Neural cell (in vitro differentiated cells): Measurements from ENCODE around the gene SPTBN1. TPM values are rescaled to one million over a fixed set of nuclear protein-coding genes. Genes with fewer than 3 reads are reported as not detected.

Source experiments
- H2AFZ ChIP-seq: fragments of 200-600, 300-800 bp; sonication (generic), shearing (Covaris generic); 2 replicates; pipeline ENCODE4 v1.6.0; 2014; ENCODE audit warnings: low read depth, mild to moderate bottlenecking, antibody characterized with exemption, low read length, moderate library complexity
- H3F3A ChIP-seq: fragments of 200-600 bp; shearing (Covaris generic); 2 replicates; pipeline ENCODE4 v1.6.1; 2016; ENCODE audit warnings: mild to moderate bottlenecking, moderate library complexity, mixed read lengths, antibody characterized with exemption, low read length; ENCODE audit not compliant: insufficient read depth, poor library complexity, severe bottlenecking
- H3K27ac ChIP-seq: fragments of 200-600, 300-800 bp; sonication (generic), shearing (Covaris generic); 2 replicates; pipeline ENCODE4 v1.5.1; 2014; ENCODE audit warnings: mild to moderate bottlenecking, low read length, moderate library complexity
- H3K27me3 ChIP-seq: fragments of 300-800, 200-600 bp; sonication (generic), shearing (Covaris generic); 2 replicates; pipeline ENCODE4 v1.6.0; 2014; ENCODE audit warnings: mild to moderate bottlenecking, low read depth, low read length, moderate library complexity; ENCODE audit not compliant: insufficient read depth
- H3K36me3 ChIP-seq: fragments of 300-800, 200-600 bp; sonication (generic), shearing (Covaris generic); 2 replicates; pipeline ENCODE4 v1.5.1; 2014; ENCODE audit warnings: mild to moderate bottlenecking, antibody characterized with exemption, low read length, moderate library complexity; ENCODE audit not compliant: insufficient read depth
- H3K4me2 ChIP-seq: fragments of 300-800, 200-600 bp; sonication (generic), shearing (Covaris generic); 2 replicates; pipeline ENCODE4 v1.6.0; 2014; ENCODE audit warnings: mild to moderate bottlenecking, low read length
- H3K4me3 ChIP-seq: fragments of 300-800, 200-600 bp; sonication (generic), shearing (Covaris generic); 2 replicates; pipeline ENCODE4 v1.5.1; 2014; ENCODE audit warnings: mild to moderate bottlenecking, low read length, moderate library complexity
- H3K79me2 ChIP-seq: fragments of 200-600 bp; shearing (Covaris generic); replicated peaks from 2 replicates; pipeline ENCODE4 v1.6.0; 2014; ENCODE audit warnings: mild to moderate bottlenecking, low read length, moderate library complexity; ENCODE audit not compliant: insufficient read depth
- H3K9ac ChIP-seq: fragments of 300-800, 200-600 bp; sonication (generic), shearing (Covaris generic); 2 replicates; pipeline ENCODE4 v1.6.1; 2016; ENCODE audit warnings: mild to moderate bottlenecking, low read length, mixed read lengths
- H3K9me2 ChIP-seq: fragments of 200-600 bp; shearing (Covaris generic); 2 replicates; pipeline ENCODE4 v1.6.1; 2016; ENCODE audit warnings: mild to moderate bottlenecking, low read length, mixed read lengths; ENCODE audit not compliant: insufficient read depth
- H3K9me3 ChIP-seq: fragments of 200-600, 300-800 bp; sonication (generic), shearing (Covaris generic); 2 replicates; pipeline ENCODE4 v1.6.1; 2016; ENCODE audit warnings: mild to moderate bottlenecking, mixed run types, low read length, moderate library complexity, mixed read lengths
- H4K20me1 ChIP-seq: fragments of 200-600 bp; shearing (Covaris generic); 2 replicates; pipeline ENCODE4 v1.6.1; 2016; ENCODE audit warnings: mild to moderate bottlenecking, mixed run types; ENCODE audit not compliant: insufficient read depth
- EP300 ChIP-seq: fragments of 450-650 bp; conservative IDR thresholded peaks from 2 replicates; pipeline ENCODE4 v1.6.1; 2014; ENCODE audit warnings: antibody characterized with exemption, mild to moderate bottlenecking, moderate library complexity; ENCODE audit not compliant: poor library complexity, severe bottlenecking
- EZH2 ChIP-seq: fragments of 200-600, 300-800 bp; shearing (Covaris generic), sonication (generic); IDR thresholded peaks from 2 replicates; pipeline ENCODE4 v1.6.1; 2014; ENCODE audit warnings: antibody characterized with exemption, low read length, borderline replicate concordance, mild to moderate bottlenecking; ENCODE audit not compliant: insufficient read depth, poor library complexity, severe bottlenecking
- MXI1 ChIP-seq: fragments of 450-650 bp; conservative IDR thresholded peaks from 2 replicates; pipeline ENCODE4 v1.6.1; 2014; ENCODE audit warnings: antibody characterized with exemption, mild to moderate bottlenecking; ENCODE audit not compliant: poor library complexity, severe bottlenecking
- POLR2AphosphoS5 ChIP-seq: IDR thresholded peaks from 2 replicates; pipeline ENCODE4 v1.6.1; 2012
- RAD21 ChIP-seq: fragments of 450-650 bp; conservative IDR thresholded peaks from 2 replicates; pipeline ENCODE4 v1.6.1; 2014; ENCODE audit warnings: antibody characterized with exemption, mild to moderate bottlenecking, moderate library complexity
- SMC3 ChIP-seq: fragments of 450-650 bp; conservative IDR thresholded peaks from 2 replicates; pipeline ENCODE4 v1.6.1; 2014; ENCODE audit warnings: antibody characterized with exemption, mild to moderate bottlenecking, moderate library complexity; ENCODE audit not compliant: poor library complexity
- TAF1 ChIP-seq: IDR thresholded peaks from 2 replicates; pipeline ENCODE4 v1.6.1; 2012; ENCODE audit warnings: low read depth
- polyA plus RNA-seq: library from polyadenylated mRNA; depleted of rRNA; stranded (reverse); fragments of >200 nt; gene quantifications from 2 replicates; pipeline ENCODE4 v1.2.3, GENCODE V29; 2014
- TF ChIP-seq, protein P1 (sequence below): fragments of 450-650 bp; IDR thresholded peaks from 2 replicates; pipeline ENCODE4 v1.5.1; 2014; ENCODE audit warnings: antibody characterized with exemption, mild to moderate bottlenecking, moderate library complexity; ENCODE audit not compliant: poor library complexity, severe bottlenecking
- TF ChIP-seq, protein P2 (sequence below): IDR thresholded peaks from 2 replicates; pipeline ENCODE4 v1.6.1; 2012; ENCODE audit warnings: borderline replicate concordance

The SPTBN1 gene
- polyA plus RNA-seq, 1 donor from 2014 or later = 92.1 TPM

DNA sequence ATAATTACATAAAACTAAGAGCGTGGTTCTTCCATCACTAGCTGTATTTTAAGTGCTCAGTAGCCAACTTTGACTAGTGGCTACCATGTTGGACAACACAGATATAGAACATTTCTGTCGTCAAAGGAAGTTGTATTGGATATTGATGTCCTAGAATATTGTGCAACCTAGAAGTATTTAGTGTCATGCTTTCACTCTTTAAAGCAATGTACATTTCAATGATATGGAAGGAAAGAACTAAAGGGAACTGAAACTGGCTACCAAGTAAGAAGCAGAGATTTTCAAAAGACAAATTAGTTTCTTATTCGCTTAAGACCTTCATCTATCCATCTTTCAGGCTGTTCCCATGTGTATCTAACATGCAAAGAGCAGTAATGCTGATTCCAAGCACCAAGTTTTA lies 182.0 kb downstream of the SPTBN1 start (continued):
- TF ChIP-seq, protein P1, sequence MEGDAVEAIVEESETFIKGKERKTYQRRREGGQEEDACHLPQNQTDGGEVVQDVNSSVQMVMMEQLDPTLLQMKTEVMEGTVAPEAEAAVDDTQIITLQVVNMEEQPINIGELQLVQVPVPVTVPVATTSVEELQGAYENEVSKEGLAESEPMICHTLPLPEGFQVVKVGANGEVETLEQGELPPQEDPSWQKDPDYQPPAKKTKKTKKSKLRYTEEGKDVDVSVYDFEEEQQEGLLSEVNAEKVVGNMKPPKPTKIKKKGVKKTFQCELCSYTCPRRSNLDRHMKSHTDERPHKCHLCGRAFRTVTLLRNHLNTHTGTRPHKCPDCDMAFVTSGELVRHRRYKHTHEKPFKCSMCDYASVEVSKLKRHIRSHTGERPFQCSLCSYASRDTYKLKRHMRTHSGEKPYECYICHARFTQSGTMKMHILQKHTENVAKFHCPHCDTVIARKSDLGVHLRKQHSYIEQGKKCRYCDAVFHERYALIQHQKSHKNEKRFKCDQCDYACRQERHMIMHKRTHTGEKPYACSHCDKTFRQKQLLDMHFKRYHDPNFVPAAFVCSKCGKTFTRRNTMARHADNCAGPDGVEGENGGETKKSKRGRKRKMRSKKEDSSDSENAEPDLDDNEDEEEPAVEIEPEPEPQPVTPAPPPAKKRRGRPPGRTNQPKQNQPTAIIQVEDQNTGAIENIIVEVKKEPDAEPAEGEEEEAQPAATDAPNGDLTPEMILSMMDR = no peak

DNA sequence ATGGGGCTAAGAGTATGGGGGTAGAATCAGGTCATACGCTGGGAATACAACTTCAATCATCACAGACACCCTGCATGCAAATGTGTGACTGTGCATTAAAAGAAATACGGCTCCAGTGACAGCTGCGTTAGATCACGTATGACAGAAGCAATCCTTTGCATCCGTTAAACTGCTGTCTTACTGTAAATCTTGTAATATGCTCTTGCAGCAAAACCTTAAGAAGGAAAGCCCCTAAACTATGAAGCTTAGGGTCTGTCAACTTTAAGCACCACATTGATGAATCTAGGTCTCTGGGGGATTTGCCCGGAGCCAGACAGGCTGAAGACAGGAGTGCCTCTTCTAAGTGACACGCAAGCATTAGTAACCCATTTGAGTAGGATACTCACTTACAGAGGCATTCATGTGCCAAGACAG lies 182.7 kb downstream of the SPTBN1 start:
- Histone ChIP-seq H4K20me1 (peaks cover 4% of the 10 kb centered on the region), H3K9me2 (no peaks in the 10 kb centered on the region), H3F3A (no peaks in the 10 kb centered on the region), H3K27ac (peak overlapping the region; percentile 5), H3K9ac (no peak overlapping the region), H3K36me3 (peaks cover 10% of the 10 kb centered on the region), H3K27me3 (no peaks in the 10 kb centered on the region), H3K4me2 (no peak overlapping the region), H2AFZ (no peak overlapping the region), H3K4me3 (no peak overlapping the region), H3K9me3 (no peaks in the 10 kb centered on the region), H3K79me2 (no peaks in the 10 kb centered on the region)
- TF ChIP-seq EZH2 (no peak), RAD21 (peak; percentile 17), MXI1 (no peak), EP300 (peak; percentile 75), SMC3 (peak; percentile 38), TAF1 (no peak), POLR2AphosphoS5 (peak; percentile 12)
- TF ChIP-seq, protein P1 = no peak
- TF ChIP-seq, protein P2, sequence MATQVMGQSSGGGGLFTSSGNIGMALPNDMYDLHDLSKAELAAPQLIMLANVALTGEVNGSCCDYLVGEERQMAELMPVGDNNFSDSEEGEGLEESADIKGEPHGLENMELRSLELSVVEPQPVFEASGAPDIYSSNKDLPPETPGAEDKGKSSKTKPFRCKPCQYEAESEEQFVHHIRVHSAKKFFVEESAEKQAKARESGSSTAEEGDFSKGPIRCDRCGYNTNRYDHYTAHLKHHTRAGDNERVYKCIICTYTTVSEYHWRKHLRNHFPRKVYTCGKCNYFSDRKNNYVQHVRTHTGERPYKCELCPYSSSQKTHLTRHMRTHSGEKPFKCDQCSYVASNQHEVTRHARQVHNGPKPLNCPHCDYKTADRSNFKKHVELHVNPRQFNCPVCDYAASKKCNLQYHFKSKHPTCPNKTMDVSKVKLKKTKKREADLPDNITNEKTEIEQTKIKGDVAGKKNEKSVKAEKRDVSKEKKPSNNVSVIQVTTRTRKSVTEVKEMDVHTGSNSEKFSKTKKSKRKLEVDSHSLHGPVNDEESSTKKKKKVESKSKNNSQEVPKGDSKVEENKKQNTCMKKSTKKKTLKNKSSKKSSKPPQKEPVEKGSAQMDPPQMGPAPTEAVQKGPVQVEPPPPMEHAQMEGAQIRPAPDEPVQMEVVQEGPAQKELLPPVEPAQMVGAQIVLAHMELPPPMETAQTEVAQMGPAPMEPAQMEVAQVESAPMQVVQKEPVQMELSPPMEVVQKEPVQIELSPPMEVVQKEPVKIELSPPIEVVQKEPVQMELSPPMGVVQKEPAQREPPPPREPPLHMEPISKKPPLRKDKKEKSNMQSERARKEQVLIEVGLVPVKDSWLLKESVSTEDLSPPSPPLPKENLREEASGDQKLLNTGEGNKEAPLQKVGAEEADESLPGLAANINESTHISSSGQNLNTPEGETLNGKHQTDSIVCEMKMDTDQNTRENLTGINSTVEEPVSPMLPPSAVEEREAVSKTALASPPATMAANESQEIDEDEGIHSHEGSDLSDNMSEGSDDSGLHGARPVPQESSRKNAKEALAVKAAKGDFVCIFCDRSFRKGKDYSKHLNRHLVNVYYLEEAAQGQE = no peak

DNA sequence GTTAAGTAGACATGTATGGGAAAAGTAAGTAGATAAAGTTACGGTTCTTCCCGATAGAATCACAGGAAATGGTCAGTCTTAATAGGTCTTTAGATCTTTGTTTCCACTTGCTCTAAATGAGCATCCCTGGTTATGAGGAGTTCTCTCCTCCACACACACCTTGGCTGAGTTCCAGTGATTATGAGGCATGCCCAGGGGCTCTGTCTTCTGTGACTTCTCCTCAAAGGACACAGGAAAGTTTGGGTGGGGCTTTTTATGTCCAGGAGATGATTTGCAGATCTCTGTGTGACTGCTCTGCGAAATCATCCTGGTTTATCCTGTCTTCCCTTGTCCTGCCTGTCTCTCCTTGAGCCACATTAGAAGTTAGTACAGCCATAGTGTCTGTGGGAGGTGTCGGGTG lies 183.5 kb downstream of the SPTBN1 start:
- H3K79me2 ChIP-seq = no peaks in the 10 kb centered on the region
- TF ChIP-seq, protein P1 = no peak
- TF ChIP-seq, protein P2 = no peak
- TF ChIP-seq EZH2 (no peak), RAD21 (no peak), MXI1 (no peak), SMC3 (no peak), POLR2AphosphoS5 (no peak), TAF1 (no peak), EP300 (no peak)
- H3K27me3 ChIP-seq = no peaks in the 10 kb centered on the region
- no peak overlapping the region for H3K27ac ChIP-seq
- no peaks in the 10 kb centered on the region for H3F3A ChIP-seq
- no peaks in the 10 kb centered on the region for H3K9me2 ChIP-seq
- H3K4me3 ChIP-seq = no peak overlapping the region
- no peak overlapping the region for H3K9ac ChIP-seq
- H2AFZ ChIP-seq = no peak overlapping the region
- no peaks in the 10 kb centered on the region for H3K9me3 ChIP-seq
- no peak overlapping the region for H3K4me2 ChIP-seq
- H4K20me1 ChIP-seq = peaks cover 4% of the 10 kb centered on the region
- peaks cover 16% of the 10 kb centered on the region for H3K36me3 ChIP-seq
